ENCODE data around the gene PROZ.

DNA sequence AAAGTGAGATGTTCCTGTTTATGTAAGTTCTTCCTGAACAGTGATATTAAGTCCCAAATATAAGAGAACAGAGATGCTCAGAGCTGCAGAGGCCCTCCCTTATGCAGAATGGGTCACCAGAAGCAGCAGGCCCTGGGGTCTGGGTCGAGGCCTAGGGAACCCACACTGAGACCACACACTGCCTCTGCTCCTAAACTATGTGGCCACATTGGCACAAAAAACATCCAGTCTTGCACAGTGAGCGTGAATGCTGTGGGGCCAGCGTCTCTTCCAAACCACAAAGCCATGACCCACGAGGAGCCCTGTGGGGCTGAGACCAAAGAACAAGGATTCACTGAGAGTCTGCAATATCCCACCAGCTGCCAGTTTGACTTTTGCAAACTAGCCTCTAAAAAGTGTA is 23.6 kb downstream of the PROZ start:
- TF ChIP-seq CTCF (IDR thresholded peaks at IDR 0.05; ENCODE audit: low read depth, low read length) (no peak), EZH2phosphoT487 (IDR thresholded peaks at IDR 0.05; ENCODE audit: low read depth) (no peak)
